Endodermal cell (in vitro differentiated cells): ENCODE data around the gene TSSC4. TPM values are rescaled to one million over a fixed set of nuclear protein-coding genes. Genes with fewer than 3 reads are reported as not detected.

ENCODE experiments used
- DNase-seq: peaks from one replicate; pipeline ENCODE4 v3.0.0-alpha.2; 2017
- H3K27ac ChIP-seq: 2 replicates; pipeline ENCODE4 v1.5.1; 2013; ENCODE audit warnings: mild to moderate bottlenecking, low read depth, low read length, moderate library complexity
- H3K27me3 ChIP-seq: 2 replicates; pipeline ENCODE4 v1.6.1; 2013; ENCODE audit warnings: mild to moderate bottlenecking, low read length, moderate library complexity; ENCODE audit not compliant: insufficient read depth, control insufficient read depth, poor library complexity, severe bottlenecking
- H3K36me3 ChIP-seq: 2 replicates; pipeline ENCODE4 v1.7.0; 2013; ENCODE audit warnings: mild to moderate bottlenecking, low read length, moderate library complexity; ENCODE audit not compliant: control insufficient read depth, insufficient read depth
- H3K4me1 ChIP-seq: one replicate; pipeline ENCODE4 v1.7.0; 2013; ENCODE audit warnings: low read length; ENCODE audit not compliant: control insufficient read depth, insufficient read depth
- H3K4me3 ChIP-seq: 2 replicates; pipeline ENCODE4 v1.5.1; 2013; ENCODE audit warnings: mild to moderate bottlenecking, low read length, moderate library complexity
- H3K9ac ChIP-seq: 2 replicates; pipeline ENCODE4 v1.6.1; 2013; ENCODE audit warnings: mild to moderate bottlenecking, low read length, moderate library complexity; ENCODE audit not compliant: poor library complexity, severe bottlenecking; ENCODE audit errors: extremely low read depth
- H3K9me3 ChIP-seq: 2 replicates; pipeline ENCODE4 v1.6.1; 2013; ENCODE audit warnings: mild to moderate bottlenecking, low read length, moderate library complexity; ENCODE audit not compliant: control insufficient read depth
- H3K27ac Mint-ChIP-seq: 2 replicates; pipeline ENCODE4 v1.8.0; 2020; ENCODE audit warnings: mixed read lengths
- H3K27me3 Mint-ChIP-seq: 2 replicates; pipeline ENCODE4 v1.8.0; 2021; ENCODE audit warnings: mild to moderate bottlenecking, mixed read lengths; ENCODE audit not compliant: insufficient read depth
- H3K36me3 Mint-ChIP-seq: 2 replicates; pipeline ENCODE4 v1.8.0; 2020; ENCODE audit warnings: low read depth, mixed read lengths
- H3K4me1 Mint-ChIP-seq: 2 replicates; pipeline ENCODE4 v1.8.0; 2020; ENCODE audit warnings: mixed read lengths
- H3K4me3 Mint-ChIP-seq: 2 replicates; pipeline ENCODE4 v1.8.0; 2020; ENCODE audit warnings: mild to moderate bottlenecking, moderate library complexity, mixed read lengths
- H3K9me3 Mint-ChIP-seq: 2 replicates; pipeline ENCODE4 v1.8.0; 2020; ENCODE audit warnings: mild to moderate bottlenecking, mixed read lengths
- WGBS, 2 experiments: methylation state at CpG; one replicate each; pipeline versions ENCODE4 v1.1.5 to v1.1.7; 2013; ENCODE audit warnings: missing lambda C conversion rate in 2 of 2, mixed read lengths in 1 of 2; ENCODE audit not compliant: insufficient coverage in 1 of 2, insufficient read length in 1 of 2; 5-methylcytosine and 5-hydroxymethylcytosine counted together
- total RNA-seq, 2 donors: library from RNA; stranded (reverse); fragmentation: NEBNext Ultra II Directional in 1 of 2; extraction: Animal tissue kit (Norgen Biotek cat#: 25700) in 1 of 2; gene quantifications; 2 replicates in 1 of 2; 3 replicates in 1 of 2; pipeline ENCODE4 v1.2.1, GENCODE V29; 2021
- TF ChIP-seq, protein P1 (sequence below): fragments of 200-600 bp; sonication (generic); conservative IDR thresholded peaks from 2 replicates; pipeline ENCODE4 v1.5.0; 2021; ENCODE audit warnings: antibody characterized with exemption, mild to moderate bottlenecking

Gene TSSC4
- total RNA-seq, 2 donors from 2014 or later = 47.2 to 51.1 TPM

DNA sequence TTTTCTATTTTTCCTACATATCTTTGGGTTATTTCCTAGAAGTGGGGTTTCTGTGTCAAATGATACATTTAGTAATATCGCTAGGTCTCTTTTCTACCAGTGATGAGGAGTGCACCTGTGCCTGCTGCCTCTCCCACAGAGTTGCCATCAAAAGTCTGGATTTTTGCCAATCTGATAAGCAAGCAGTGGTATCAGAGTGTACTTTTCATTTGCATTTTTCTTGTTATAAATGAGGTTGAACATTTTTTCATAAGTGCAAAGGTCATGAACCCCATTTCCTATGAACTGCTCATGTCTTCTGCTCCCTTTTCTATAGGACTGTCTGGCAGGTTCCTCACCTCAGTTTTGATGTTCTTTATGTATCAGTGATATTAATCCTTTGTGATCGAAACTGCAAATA, 42.0 kb downstream of the TSSC4 start:
- H3K9me3 ChIP-seq = peaks cover 9% of the 10 kb centered on the region
- no peak overlapping the region for H3K4me3 Mint-ChIP-seq
- no peak for DNase-seq
- no peak overlapping the region for H3K27ac ChIP-seq
- H3K9me3 Mint-ChIP-seq = peaks cover 4% of the 10 kb centered on the region
- 100% methylated on average over 1 of the region's 2 CpGs; no CpG with 5 or more reads in 1 of the 2 experiments for WGBS, 2 experiments
- H3K27me3 ChIP-seq = peaks cover 90% of the 10 kb centered on the region
- no peak overlapping the region for H3K27ac Mint-ChIP-seq
- no peaks in the 10 kb centered on the region for H3K4me1 Mint-ChIP-seq
- no peaks in the 10 kb centered on the region for H3K36me3 ChIP-seq
- H3K9ac ChIP-seq = no peak overlapping the region
- no peaks in the 10 kb centered on the region for H3K36me3 Mint-ChIP-seq
- no peak overlapping the region for H3K4me3 ChIP-seq
- TF ChIP-seq, protein P1, sequence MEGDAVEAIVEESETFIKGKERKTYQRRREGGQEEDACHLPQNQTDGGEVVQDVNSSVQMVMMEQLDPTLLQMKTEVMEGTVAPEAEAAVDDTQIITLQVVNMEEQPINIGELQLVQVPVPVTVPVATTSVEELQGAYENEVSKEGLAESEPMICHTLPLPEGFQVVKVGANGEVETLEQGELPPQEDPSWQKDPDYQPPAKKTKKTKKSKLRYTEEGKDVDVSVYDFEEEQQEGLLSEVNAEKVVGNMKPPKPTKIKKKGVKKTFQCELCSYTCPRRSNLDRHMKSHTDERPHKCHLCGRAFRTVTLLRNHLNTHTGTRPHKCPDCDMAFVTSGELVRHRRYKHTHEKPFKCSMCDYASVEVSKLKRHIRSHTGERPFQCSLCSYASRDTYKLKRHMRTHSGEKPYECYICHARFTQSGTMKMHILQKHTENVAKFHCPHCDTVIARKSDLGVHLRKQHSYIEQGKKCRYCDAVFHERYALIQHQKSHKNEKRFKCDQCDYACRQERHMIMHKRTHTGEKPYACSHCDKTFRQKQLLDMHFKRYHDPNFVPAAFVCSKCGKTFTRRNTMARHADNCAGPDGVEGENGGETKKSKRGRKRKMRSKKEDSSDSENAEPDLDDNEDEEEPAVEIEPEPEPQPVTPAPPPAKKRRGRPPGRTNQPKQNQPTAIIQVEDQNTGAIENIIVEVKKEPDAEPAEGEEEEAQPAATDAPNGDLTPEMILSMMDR = no peak
- H3K27me3 Mint-ChIP-seq = peaks cover 89% of the 10 kb centered on the region
- H3K4me1 ChIP-seq = no peaks in the 10 kb centered on the region

DNA sequence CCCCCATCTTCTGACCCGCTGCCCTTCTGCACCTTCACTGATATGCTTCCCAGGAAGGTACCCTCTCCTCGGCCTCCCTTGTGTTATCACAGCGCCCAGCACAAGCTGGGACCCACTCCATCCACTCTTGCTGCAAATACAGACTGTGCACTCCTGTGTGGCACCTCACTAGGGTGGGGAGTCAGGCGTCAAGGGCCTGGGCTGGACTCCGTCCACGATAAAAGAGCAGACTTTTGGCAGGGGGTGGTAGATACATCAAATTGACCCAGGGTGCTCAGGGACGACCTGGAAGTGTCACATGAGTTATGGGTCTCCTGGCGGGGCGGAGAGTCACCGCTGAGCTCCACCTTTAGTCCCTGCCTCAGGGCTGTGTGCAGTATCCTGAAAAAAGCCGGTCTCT, 42.9 kb downstream of the TSSC4 start:
- no peak for DNase-seq

DNA sequence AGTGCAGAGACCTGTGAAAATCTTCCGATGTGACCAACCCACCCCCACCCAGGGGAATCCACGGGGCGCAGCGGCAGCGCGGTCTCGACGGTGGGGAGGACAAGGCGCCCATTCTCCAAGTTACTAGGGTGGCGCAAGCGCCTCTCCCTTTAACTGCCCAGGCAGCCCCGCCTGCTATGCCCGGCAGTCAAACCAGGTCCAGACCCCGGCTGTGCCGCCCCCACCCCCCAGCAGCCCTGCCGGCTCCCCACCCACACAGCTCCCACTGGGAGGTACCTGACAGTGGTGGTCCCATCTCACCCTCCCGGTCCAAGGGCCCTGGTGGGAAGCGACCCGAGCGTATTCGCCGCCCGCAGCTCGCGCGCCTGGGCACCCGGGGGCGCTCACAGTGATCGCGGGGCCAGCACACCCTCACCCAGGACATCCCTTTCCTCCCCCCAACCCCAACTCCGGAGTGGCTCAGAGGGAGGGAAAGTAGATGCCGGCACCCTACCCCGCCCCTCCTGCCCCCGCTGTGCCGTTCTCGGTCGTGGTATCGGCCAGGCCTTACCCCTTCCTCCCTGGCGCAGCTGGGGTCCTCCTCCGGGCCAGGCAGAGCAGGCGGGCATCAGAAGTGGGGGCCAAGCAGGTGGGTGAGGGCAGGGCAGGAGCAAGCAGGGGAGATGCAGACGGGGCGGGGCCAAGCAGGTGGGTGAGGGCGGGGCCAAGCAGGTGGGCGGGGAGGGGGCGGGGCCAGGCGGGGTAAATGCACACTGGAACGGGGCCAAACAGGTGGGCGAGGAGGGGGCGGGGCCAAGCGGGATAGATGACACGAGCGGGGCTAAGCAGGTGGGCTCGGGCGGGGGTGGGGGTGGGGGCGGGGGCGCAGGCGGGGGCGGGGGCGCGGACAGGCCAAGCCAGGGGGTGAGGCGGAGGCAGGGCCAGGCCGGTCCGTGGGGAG, 43.6 kb downstream of the TSSC4 start, which contains the start of gene TRPM5:
TSS of gene TRPM5 (minus strand) at position 634 of the 940 bp plus-strand sequence. CDS start 21,478 bp downstream, outside the sequence.
- peak; percentile 93 for DNase-seq
- H3K4me3 Mint-ChIP-seq = peak within 1 kb of the TSS; percentile 57
- H3K4me1 ChIP-seq = no peaks in the 10 kb centered on the region
- TF ChIP-seq, protein P1 = peak; percentile 20
- no peaks in the 10 kb centered on the region for H3K36me3 ChIP-seq
- no peak within 1 kb of the TSS for H3K9ac ChIP-seq
- no peak within 1 kb of the TSS for H3K4me3 ChIP-seq
- peaks cover 9% of the 10 kb centered on the region for H3K9me3 ChIP-seq
- no peaks in the 10 kb centered on the region for H3K36me3 Mint-ChIP-seq
- H3K27me3 ChIP-seq = peaks cover 92% of the 10 kb centered on the region
- no peaks in the 10 kb centered on the region for H3K4me1 Mint-ChIP-seq
- H3K27me3 Mint-ChIP-seq = peaks cover 88% of the 10 kb centered on the region
- peaks cover 4% of the 10 kb centered on the region for H3K9me3 Mint-ChIP-seq
- no peak within 1 kb of the TSS for H3K27ac ChIP-seq
- WGBS, 2 experiments = 21 to 31% methylated on average over 21 to 55 of the region's 64 CpGs
- H3K27ac Mint-ChIP-seq = no peak within 1 kb of the TSS

More for the DNA sequence above, 42.9 kb downstream of the TSSC4 start:
- H3K9ac ChIP-seq = no peak overlapping the region
- no peaks in the 10 kb centered on the region for H3K36me3 ChIP-seq
- H3K4me3 ChIP-seq = no peak overlapping the region
- H3K4me3 Mint-ChIP-seq = no peak overlapping the region
- H3K4me1 ChIP-seq = no peaks in the 10 kb centered on the region
- TF ChIP-seq, protein P1 = no peak
- H3K27ac ChIP-seq = no peak overlapping the region
- H3K27me3 Mint-ChIP-seq = peaks cover 90% of the 10 kb centered on the region
- H3K36me3 Mint-ChIP-seq = no peaks in the 10 kb centered on the region
- no peak overlapping the region for H3K27ac Mint-ChIP-seq
- H3K9me3 Mint-ChIP-seq = peaks cover 4% of the 10 kb centered on the region
- no peaks in the 10 kb centered on the region for H3K4me1 Mint-ChIP-seq
- H3K27me3 ChIP-seq = peaks cover 90% of the 10 kb centered on the region
- H3K9me3 ChIP-seq = peaks cover 9% of the 10 kb centered on the region
- whole genome bisulfite sequencing, 2 experiments = 73% methylated on average over 6 to 11 of the region's 11 CpGs
